Prostate gland (tissue), 2 donors: ENCODE data around the gene DBF4B.

Source experiments
- CTCF ChIP-seq, 4 experiments: fragments of 200-600 bp in 2 of 4; fragments of 450-650 bp in 2 of 4; sonication (generic) in 2 of 4; IDR thresholded peaks; 1 replicate in 3 of 4; 2 replicates in 1 of 4; pipeline ENCODE4 v1.5.1; 2016 to 2019; ENCODE audit warnings: antibody characterized with exemption in 4 of 4, mild to moderate bottlenecking in 2 of 4, moderate library complexity in 2 of 4
- POLR2AphosphoS5 ChIP-seq: sonication (generic); formaldehyde crosslinking; IDR thresholded peaks from one replicate; pipeline ENCODE4 v1.6.1; 2017; ENCODE audit warnings: antibody characterized with exemption

GRCh38 chr17:44722254-44722653, 13.8 kb downstream of the DBF4B start:
- no peak for TF ChIP-seq CTCF (IDR thresholded peaks at IDR 0.05)
- TF ChIP-seq POLR2AphosphoS5: no peak
